HepG2 (cell line): Measurements from ENCODE around the gene TOPORS. TPM values are rescaled to one million over a fixed set of nuclear protein-coding genes. Genes with fewer than 3 reads are reported as not detected.

Experiments
- AKNA ChIP-seq: sonication (generic); formaldehyde crosslinking; IDR thresholded peaks from 2 replicates; pipeline ENCODE4 v1.4.0; 2020; ENCODE audit warnings: missing genetic modification reagents, borderline replicate concordance
- BCLAF1 ChIP-seq: fragments of 450-650 bp; IDR thresholded peaks from 2 replicates; pipeline ENCODE4 v1.6.1; 2017; ENCODE audit warnings: mild to moderate bottlenecking
- GZF1 ChIP-seq: sonication (generic); formaldehyde crosslinking; IDR thresholded peaks from 2 replicates; pipeline ENCODE4 v1.5.1; 2020; ENCODE audit warnings: mild to moderate bottlenecking, missing genetic modification reagents
- HNRNPH1 ChIP-seq: fragments of 200-400 bp; formaldehyde crosslinking; optimal IDR thresholded peaks from 2 replicates; pipeline ENCODE3; 2017; ENCODE audit warnings: mild to moderate bottlenecking, low read depth, low read length
- HNRNPUL1 ChIP-seq: fragments of 200-400 bp; formaldehyde crosslinking; IDR thresholded peaks from 2 replicates; pipeline ENCODE4 v1.6.1; 2017; ENCODE audit warnings: low read depth, mild to moderate bottlenecking, low read length, moderate library complexity
- MEIS1 ChIP-seq: sonication (generic); formaldehyde crosslinking; IDR thresholded peaks from 2 replicates; pipeline ENCODE4 v1.9.0; 2021; ENCODE audit warnings: mild to moderate bottlenecking, missing genetic modification reagents, moderate library complexity, borderline replicate concordance
- MYNN ChIP-seq: sonication (generic); formaldehyde crosslinking; IDR thresholded peaks from 2 replicates; pipeline ENCODE4 v1.4.0; 2020; ENCODE audit warnings: mild to moderate bottlenecking, low read depth, missing genetic modification reagents
- NCOA1 ChIP-seq: sonication (generic); formaldehyde crosslinking; IDR thresholded peaks from 2 replicates; pipeline ENCODE4 v1.9.0; 2021; ENCODE audit warnings: missing genetic modification reagents
- PAX8 ChIP-seq: sonication (generic); formaldehyde crosslinking; IDR thresholded peaks from 2 replicates; pipeline ENCODE4 v1.8.0; 2022; ENCODE audit warnings: mild to moderate bottlenecking, missing genetic modification reagents, borderline replicate concordance
- PBX3 ChIP-seq: sonication (generic); formaldehyde crosslinking; IDR thresholded peaks from 2 replicates; pipeline ENCODE4 v1.8.1; 2023; ENCODE audit warnings: missing genetic modification reagents, inconsistent platforms, borderline replicate concordance
- RAD21 ChIP-seq: fragments of 450-650 bp; formaldehyde crosslinking; IDR thresholded peaks from 2 replicates; pipeline ENCODE4 v1.5.0; 2020; ENCODE audit warnings: mild to moderate bottlenecking
- RFXANK ChIP-seq: IDR thresholded peaks from 2 replicates; pipeline ENCODE4 v1.6.1; 2016
- SRY ChIP-seq: sonication (generic); formaldehyde crosslinking; IDR thresholded peaks from 2 replicates; pipeline ENCODE4 v1.8.0; 2022; ENCODE audit warnings: mild to moderate bottlenecking, missing genetic modification reagents
- TP53 ChIP-seq: sonication (generic); formaldehyde crosslinking; conservative IDR thresholded peaks from 2 replicates; pipeline ENCODE4 v1.4.0; 2020; ENCODE audit warnings: missing genetic modification reagents
- WIZ ChIP-seq: sonication (generic); formaldehyde crosslinking; IDR thresholded peaks from 2 replicates; pipeline ENCODE4 v1.5.1; 2020; ENCODE audit warnings: mild to moderate bottlenecking, missing genetic modification reagents
- XRCC5 ChIP-seq: fragments of 200-400 bp; formaldehyde crosslinking; optimal IDR thresholded peaks from 2 replicates; pipeline ENCODE3; 2017; ENCODE audit warnings: mild to moderate bottlenecking, low read length
- ZBTB21 ChIP-seq: sonication (generic); formaldehyde crosslinking; IDR thresholded peaks from 2 replicates; pipeline ENCODE4 v1.4.0; 2020; ENCODE audit warnings: missing genetic modification reagents
- ZBTB39 ChIP-seq: sonication (generic); formaldehyde crosslinking; IDR thresholded peaks from 2 replicates; pipeline ENCODE4 v1.5.0; 2020; ENCODE audit warnings: missing genetic modification reagents
- ZC3H4 ChIP-seq: sonication (generic); formaldehyde crosslinking; IDR thresholded peaks from 2 replicates; pipeline ENCODE4 v1.4.0; 2020; ENCODE audit warnings: missing genetic modification reagents, borderline replicate concordance
- polyA plus RNA-seq, 8 experiments: library from polyadenylated mRNA; depleted of rRNA in 3 of 8; stranded (reverse) in 7 of 8; unstranded in 1 of 8; fragments of >200 nt; fragmentation: Illumina TruSeq in 4 of 8; extraction: Trizol in 4 of 8; gene quantifications; 2 replicates each; pipeline versions ENCODE4 v1.2.1 to v1.2.3, GENCODE V29; 2011 to 2016; ENCODE audit warnings: low read depth in 4 of 8, missing spikeins in 1 of 8, mixed read lengths in 1 of 8; ENCODE audit not compliant: insufficient read depth in 1 of 8
- total RNA-seq, 5 experiments: library from RNA; depleted of rRNA; stranded (reverse); fragments of >200 nt; fragmentation: Illumina TruSeq; extraction: Trizol; gene quantifications; 2 replicates each; pipeline ENCODE4 v1.2.3, GENCODE V29; 2016; ENCODE audit warnings: low read depth in 1 of 5

The TOPORS gene
- total and polyA plus RNA-seq, 2 of the 13 experiments (the other 11 are each of a cell fraction or from before 2014, with no cell fraction given) = 6.8 to 19.6 TPM

- TF ChIP-seq BCLAF1 (no peak), GZF1 (CRISPR knock-in tag) (no peak), AKNA (CRISPR knock-in tag) (0 out of 2 replicates have a peak, but pooled peaks have one; percentile 48), MEIS1 (no peak), HNRNPH1 (no peak), TP53 (CRISPR knock-in tag) (no peak), ZC3H4 (CRISPR knock-in tag) (no peak), RFXANK (CRISPR knock-in tag) (no peak), RAD21 (CRISPR knock-in tag) (peak; percentile 47; the same call in 1 of the 2 replicates), MYNN (CRISPR knock-in tag) (no peak), WIZ (CRISPR knock-in tag) (no peak), ZBTB21 (CRISPR knock-in tag) (no peak), ZBTB39 (CRISPR knock-in tag) (no peak), HNRNPUL1 (no peak), XRCC5 (peak; percentile 63), PAX8 (no peak), PBX3 (CRISPR knock-in tag) (no peak), NCOA1 (CRISPR knock-in tag) (no peak), SRY (no peak)
These were observed 26.2 kb downstream of the TOPORS start, which contains the start of gene RIGI (continued) for GRCh38 chr9:32526041-32526706.
